IMR-90 (cell line): ENCODE data around the gene GMPR. TPM values are rescaled to one million over a fixed set of nuclear protein-coding genes. Genes with fewer than 3 reads are reported as not detected.

Experiments used
- ATAC-seq: fragments of 200-7000 bp; cut with Tn5 transposase; 2 replicates; pipeline ENCODE4 v1.9.1; 2020; ENCODE audit warnings: low read depth, mild to moderate bottlenecking, moderate library complexity
- BruUV-seq: library from RNA; stranded (reverse); fragments of 400-500 nt; replicated peaks from 2 replicates; lab custom pipeline; 2021; lab: Mats Ljungman, UMichigan
- CTCF ChIA-PET: fragments of 300-600 bp; formaldehyde crosslinking; extraction: SDS; loops from one replicate; lab custom pipeline; 2021; ENCODE audit warnings: antibody characterized with exemption; lab: Yijun Ruan, JAX
- POLR2A ChIA-PET: fragments of 300-600 bp; sonication (Branson Sonifier 250); formaldehyde crosslinking; loops from one replicate; lab custom pipeline; 2022; ENCODE audit warnings: antibody characterized with exemption; ENCODE audit not compliant: unreplicated experiment; lab: Charles Lee
- DNase-seq: peaks from one replicate; pipeline ENCODE4 v3.0.0; 2013
- H2AFZ ChIP-seq: replicated peaks from 2 replicates; pipeline ENCODE3; 2013; ENCODE audit warnings: low read length, mild to moderate bottlenecking; ENCODE audit not compliant: poor library complexity
- H2AK5ac ChIP-seq: 2 replicates; pipeline ENCODE4 v1.6.1; 2013; ENCODE audit warnings: low read depth, low read length, inconsistent platforms
- H2AK9ac ChIP-seq: replicated peaks from 2 replicates; pipeline ENCODE3; 2013; ENCODE audit warnings: mild to moderate bottlenecking, low read depth, low read length, moderate library complexity; ENCODE audit not compliant: poor library complexity
- H2BK120ac ChIP-seq: 2 replicates; pipeline ENCODE4 v1.6.1; 2013; ENCODE audit warnings: low read depth, low read length, inconsistent platforms
- H2BK15ac ChIP-seq: 3 replicates; pipeline ENCODE4 v1.6.1; 2013; ENCODE audit warnings: low read depth, low read length, inconsistent platforms
- H2BK20ac ChIP-seq: 2 replicates; pipeline ENCODE4 v1.6.1; 2013; ENCODE audit warnings: low read depth, mild to moderate bottlenecking, inconsistent platforms, low read length, moderate library complexity
- H2BK5ac ChIP-seq: 2 replicates; pipeline ENCODE4 v1.6.1; 2013; ENCODE audit warnings: mild to moderate bottlenecking, low read depth, low read length, inconsistent platforms; ENCODE audit not compliant: poor library complexity, severe bottlenecking
- H3K14ac ChIP-seq: replicated peaks from 2 replicates; pipeline ENCODE4 v1.6.1; 2013; ENCODE audit warnings: low read depth, low read length, inconsistent platforms
- H3K18ac ChIP-seq: 2 replicates; pipeline ENCODE4 v1.6.1; 2013; ENCODE audit warnings: low read depth, low read length, control low read depth
- H3K23ac ChIP-seq: 2 replicates; pipeline ENCODE4 v1.6.1; 2013; ENCODE audit warnings: low read depth, low read length, inconsistent platforms
- H3K27ac ChIP-seq: 2 replicates; pipeline ENCODE4 v1.5.1; 2013; ENCODE audit warnings: mild to moderate bottlenecking, control low read depth, low read length; ENCODE audit not compliant: insufficient read depth
- H3K27me3 ChIP-seq: 2 replicates; pipeline ENCODE4 v1.6.1; 2013; ENCODE audit warnings: low read length; ENCODE audit not compliant: control insufficient read depth, insufficient read depth
- H3K36me3 ChIP-seq: 2 replicates; pipeline ENCODE4 v1.6.1; 2013; ENCODE audit warnings: low read length, mixed read lengths; ENCODE audit not compliant: control insufficient read depth, insufficient read depth
- H3K4ac ChIP-seq: 2 replicates; pipeline ENCODE4 v1.6.1; 2013; ENCODE audit warnings: low read depth, low read length, inconsistent platforms
- H3K4me1 ChIP-seq: 2 replicates; pipeline ENCODE4 v1.6.1; 2013; ENCODE audit warnings: low read length, mixed read lengths; ENCODE audit not compliant: control insufficient read depth, insufficient read depth
- H3K4me2 ChIP-seq: 2 replicates; pipeline ENCODE4 v1.6.1; 2013; ENCODE audit warnings: low read depth, mild to moderate bottlenecking, control low read depth, low read length, moderate library complexity
- H3K4me3 ChIP-seq: 2 replicates; pipeline ENCODE4 v1.5.1; 2013; ENCODE audit warnings: low read depth, mild to moderate bottlenecking, control low read depth, low read length, moderate library complexity; ENCODE audit not compliant: insufficient read depth
- H3K56ac ChIP-seq: 2 replicates; pipeline ENCODE4 v1.6.1; 2013; ENCODE audit warnings: low read length, inconsistent platforms; ENCODE audit not compliant: insufficient read depth; ENCODE audit errors: extremely low read depth
- H3K79me1 ChIP-seq, 2 experiments: 2 replicates each; pipeline ENCODE4 v1.6.1; 2013; ENCODE audit warnings: low read length in 2 of 2, inconsistent platforms in 1 of 2, low read depth in 1 of 2
- H3K9ac ChIP-seq: 2 replicates; pipeline ENCODE4 v1.6.1; 2013; ENCODE audit warnings: low read depth, low read length, control low read depth
- H3K9me1 ChIP-seq: 2 replicates; pipeline ENCODE4 v1.6.1; 2013; ENCODE audit warnings: low read length, inconsistent platforms; ENCODE audit not compliant: insufficient read depth
- H3K9me3 ChIP-seq: 2 replicates; pipeline ENCODE4 v1.6.1; 2013; ENCODE audit warnings: low read length; ENCODE audit not compliant: control insufficient read depth, insufficient read depth
- H4K20me1 ChIP-seq: 2 replicates; pipeline ENCODE4 v1.6.1; 2013; ENCODE audit warnings: low read length, inconsistent platforms; ENCODE audit not compliant: insufficient read depth
- H4K5ac ChIP-seq: 2 replicates; pipeline ENCODE4 v1.6.1; 2013; ENCODE audit warnings: mild to moderate bottlenecking, low read depth, low read length, control low read depth
- H4K8ac ChIP-seq, 2 experiments: 2 replicates each; pipeline ENCODE4 v1.6.1; 2013; ENCODE audit warnings: low read depth in 2 of 2, low read length in 2 of 2, control low read depth in 1 of 2, inconsistent platforms in 1 of 2
- H4K91ac ChIP-seq: 2 replicates; pipeline ENCODE4 v1.6.1; 2013; ENCODE audit warnings: low read depth, low read length, inconsistent platforms; ENCODE audit not compliant: insufficient read depth
- CEBPB ChIP-seq: IDR thresholded peaks from 2 replicates; pipeline ENCODE4 v1.6.1; 2012; ENCODE audit warnings: low read depth, low read length, improper control_type of control experiment
- CHD1 ChIP-seq: IDR thresholded peaks from 2 replicates; pipeline ENCODE4 v1.6.1; 2012; ENCODE audit warnings: low read depth, low read length, improper control_type of control experiment
- FOS ChIP-seq: fragments of 150-350 bp; IDR thresholded peaks from 2 replicates; pipeline ENCODE4 v1.6.1; 2016; ENCODE audit warnings: low read depth, low read length
- MAZ ChIP-seq: IDR thresholded peaks from 2 replicates; pipeline ENCODE4 v1.6.1; 2012; ENCODE audit warnings: low read depth, mild to moderate bottlenecking, low read length, improper control_type of control experiment, moderate library complexity, borderline replicate concordance
- RAD21 ChIP-seq: IDR thresholded peaks from 2 replicates; pipeline ENCODE4 v1.6.1; 2012; ENCODE audit warnings: low read length, improper control_type of control experiment
- RCOR1 ChIP-seq: IDR thresholded peaks from 2 replicates; pipeline ENCODE4 v1.6.1; 2012; ENCODE audit warnings: mild to moderate bottlenecking, low read length, improper control_type of control experiment; ENCODE audit not compliant: insufficient replicate concordance
- USF2 ChIP-seq: fragments of 150-350 bp; IDR thresholded peaks from 2 replicates; pipeline ENCODE4 v1.6.1; 2017; ENCODE audit warnings: mild to moderate bottlenecking, antibody characterized with exemption, low read length, low read depth
- WGBS, 2 experiments: methylation state at CpG; one replicate each; pipeline versions ENCODE4 v1.1.5 to v1.1.7; 2013; ENCODE audit warnings: missing lambda C conversion rate in 2 of 2; ENCODE audit not compliant: insufficient read length in 1 of 2; ENCODE audit errors: extremely low coverage in 2 of 2; 5-methylcytosine and 5-hydroxymethylcytosine counted together
- dilution Hi-C: fragments of 300-500 bp; cut with HindIII; formaldehyde crosslinking; loops from one replicate; pipeline ENCODE4 v1.14.3; 2018; ENCODE audit warnings: low sequenced_read_pairs; ENCODE audit not compliant: unreplicated experiment
- in situ Hi-C: fragments of 300-500 bp; cut with MboI; formaldehyde crosslinking; loops from 3 replicates; pipeline ENCODE4 v1.14.3; 2019; ENCODE audit warnings: low sequenced_read_pairs, inconsistent platforms, mixed read lengths
- intact Hi-C: fragments of 100-400 bp; cut with micrococcal nuclease; formaldehyde crosslinking; loops from 2 replicates; pipeline ENCODE4 v1.10.0; 2022
- polyA plus RNA-seq, 3 experiments: library from polyadenylated mRNA; depleted of rRNA; stranded (reverse); fragments of >200 nt; gene quantifications; 2 replicates each; pipeline ENCODE4 v1.2.3, GENCODE V29; 2012; ENCODE audit warnings: low replicate concordance in 1 of 3
- total RNA-seq: library from RNA; depleted of rRNA; stranded (reverse); fragments of >200 nt; gene quantifications from 2 replicates; pipeline ENCODE4 v1.2.3, GENCODE V29; 2012

GMPR gene
- total and polyA plus RNA-seq, 2 of the 4 experiments (the other 2 are of a cell fraction): 6.3 to 8.6 TPM

GRCh38 chr6:16228043-16228442 lies 10.3 kb upstream of the GMPR start:
- Histone ChIP-seq H2AK9ac (no peak overlapping the region), H2BK5ac (no peak overlapping the region), H3K4me2 (no peak overlapping the region), H3K79me1 (no peaks in the 10 kb centered on the region), H3K27me3 (peaks cover 15% of the 10 kb centered on the region), H3K23ac (no peak overlapping the region), H4K20me1 (no peaks in the 10 kb centered on the region), H4K8ac (no peak overlapping the region), H4K91ac (no peak overlapping the region), H3K9me1 (no peaks in the 10 kb centered on the region), H3K9me3 (no peaks in the 10 kb centered on the region), H2BK120ac (no peak overlapping the region), H3K4ac (no peak overlapping the region), H2AK5ac (no peak overlapping the region), H2AFZ (no peak overlapping the region), H2BK20ac (no peak overlapping the region), H3K27ac (no peak overlapping the region), H3K14ac (no peak overlapping the region), H3K18ac (no peak overlapping the region), H2BK15ac (no peak overlapping the region), H3K36me3 (no peaks in the 10 kb centered on the region), H3K4me3 (no peak overlapping the region), H3K4me1 (peaks cover 5% of the 10 kb centered on the region; the same call in 1 of the 2 replicates), H3K9ac (no peak overlapping the region), H3K56ac (no peak overlapping the region), H4K5ac (no peak overlapping the region)
- no TSS peak for BruUV-seq
- no peak for TF ChIP-seq RCOR1
- TF ChIP-seq CHD1: no peak
- TF ChIP-seq RAD21: no peak
- TF ChIP-seq USF2: no peak
- TF ChIP-seq MAZ: no peak
- no peak for TF ChIP-seq FOS
- no peak for TF ChIP-seq CEBPB
- no peak for DNase-seq
- dilution Hi-C loops (no loop called here), intact Hi-C loops (no loop called here), in situ Hi-C loops (no loop called here)
- ChIA-PET POLR2A (no interaction called here), CTCF (interaction anchor here (0.5 kb wide), 1 partner anchor 14 kb away, joined by 3 read pairs; no protein-coding TSS in a partner anchor)
- no peak for ATAC-seq
- no CpG with 5 or more reads among the region's 5 CpGs for WGBS, 2 experiments
